ENCODE results near the gene XIRP2. TPM values are rescaled to one million over a fixed set of nuclear protein-coding genes. Genes with fewer than 3 reads are reported as not detected.

The XIRP2 gene
- total RNA-seq, 1 experiment from 2014 or later, result not detected

- no peaks in the 10 kb centered on the region for H3K4me1 ChIP-seq (ENCODE audit: control insufficient read depth in 1 of 2, insufficient read depth in 2 of 2, low read length in 2 of 2)
- no peaks in the 10 kb centered on the region for H4K20me1 ChIP-seq (ENCODE audit: insufficient read depth)
- ChIA-PET RAD21 (ENCODE audit: low non-redundant PET in 1 of 2, low total read pairs in 2 of 2, uncharacterized antibody in 2 of 2, unreplicated experiment in 2 of 2) (no interaction called here), POLR2A (no interaction called here), CTCF (no interaction called here)
- no peak overlapping the region for H3K4me3 ChIP-seq (replicated peaks in 1 of 2; ENCODE audit: low read depth in 1 of 2, low read length in 2 of 2)
- H2AFZ ChIP-seq (ENCODE audit: low read depth, low read length, poor library complexity, severe bottlenecking), result no peak overlapping the region
- DNase-seq (ENCODE audit: low read depth, low spot score), result no peak
- peaks cover 0 to 3% of the 10 kb centered on the region in 2 experiments; a peak in 1 of 4 replicates for H3K9me3 ChIP-seq (ENCODE audit: control insufficient read depth in 1 of 2, insufficient read depth in 1 of 2, low read depth in 1 of 2, low read length in 2 of 2)
- intact Hi-C loops (cut with micrococcal nuclease), result no loop called here
- no peak overlapping the region for H3K4me2 ChIP-seq (ENCODE audit: low read length)
- no peak overlapping the region for H3K9ac ChIP-seq (ENCODE audit: low read length)
- BruUV-seq (replicated peaks), result no TSS peak
- no peak overlapping the region for H3K27ac ChIP-seq (ENCODE audit: low read depth, low read length)
- no peaks in the 10 kb centered on the region for H3K9me2 ChIP-seq (ENCODE audit: insufficient read depth)
- H3K27me3 ChIP-seq (ENCODE audit: insufficient read depth, low read length), result no peaks in the 10 kb centered on the region
- H3K36me3 ChIP-seq (ENCODE audit: control insufficient read depth in 1 of 2, insufficient read depth in 2 of 2, low read length in 2 of 2), result no peaks in the 10 kb centered on the region
- TF ChIP-seq REST (IDR thresholded peaks at IDR 0.05; ENCODE audit: low read depth) (no peak), ELF1 (IDR thresholded peaks at IDR 0.05; ENCODE audit: borderline replicate concordance, low read depth) (no peak), CEBPB (IDR thresholded peaks at IDR 0.05; ENCODE audit: low read depth) (no peak), TCF7L2 (IDR thresholded peaks at IDR 0.05; ENCODE audit: borderline replicate concordance, extremely low read depth, insufficient read depth, insufficient read length) (no peak), MAX (IDR thresholded peaks at IDR 0.05) (no peak), YY1 (IDR thresholded peaks at IDR 0.05; ENCODE audit: extremely low read depth, insufficient replicate concordance, low read depth, low read length) (no peak), SP1 (IDR thresholded peaks at IDR 0.05; ENCODE audit: low read depth) (no peak), SIN3A (IDR thresholded peaks at IDR 0.05; ENCODE audit: low read depth) (no peak), FOSL1 (IDR thresholded peaks at IDR 0.05; ENCODE audit: low read depth) (no peak), CTCF (IDR thresholded peaks at IDR 0.05 in 2 of 3, conservative IDR thresholded peaks at IDR 0.05 in 1 of 3; ENCODE audit: borderline replicate concordance in 1 of 3, insufficient read depth in 1 of 3, low read depth in 2 of 3, low read length in 2 of 3) (no peak), EGR1 (IDR thresholded peaks at IDR 0.05; ENCODE audit: low read depth) (no peak), POLR2AphosphoS5 (IDR thresholded peaks at IDR 0.05; ENCODE audit: low read depth, low read length) (no peak), JUND (IDR thresholded peaks at IDR 0.05) (no peak), EZH2phosphoT487 (IDR thresholded peaks at IDR 0.05; ENCODE audit: borderline replicate concordance) (no peak), SRF (IDR thresholded peaks at IDR 0.05; ENCODE audit: low read depth) (no peak), ZFX (IDR thresholded peaks at IDR 0.05) (no peak), ZNF274 (IDR thresholded peaks at IDR 0.05; ENCODE audit: low read depth, low read length) (no peak), ZBTB33 (IDR thresholded peaks at IDR 0.05; ENCODE audit: extremely low read depth, insufficient replicate concordance, low read length) (no peak), POLR2A (IDR thresholded peaks at IDR 0.05; ENCODE audit: borderline replicate concordance, extremely low read depth, insufficient read depth, insufficient read length) (no peak)
- ATAC-seq, result no peak
- H3K79me2 ChIP-seq (ENCODE audit: insufficient read depth, low read length), result no peaks in the 10 kb centered on the region
These were observed 38.4 kb downstream of the XIRP2 start for GRCh38 chr2:166926657-166927056.
